HG03571 (cell line): Measurements from ENCODE around the gene PHACTR3.

Experiments used
- ATAC-seq: cut with Tn5 transposase; IDR thresholded peaks from one replicate; pipeline ENCODE4 v1.9.1; 2021; ENCODE audit not compliant: unreplicated experiment

The PHACTR3 gene

GRCh38 chr20:59725476-59726280 is 121.3 kb downstream of the PHACTR3 start:
- no peak for ATAC-seq

GRCh38 chr20:59726281-59726595 is 121.9 kb downstream of the PHACTR3 start:
- ATAC-seq = no peak

GRCh38 chr20:59728722-59729430 is 124.5 kb downstream of the PHACTR3 start:
- ATAC-seq = no peak

GRCh38 chr20:59729506-59729905 is 125.2 kb downstream of the PHACTR3 start:
- no peak for ATAC-seq

GRCh38 chr20:59730722-59731121 is 126.4 kb downstream of the PHACTR3 start:
- no peak for ATAC-seq

- ATAC-seq = no peak
These were observed 127.0 kb downstream of the PHACTR3 start for GRCh38 chr20:59731376-59731775.

- no peak for ATAC-seq
These were observed 129.0 kb downstream of the PHACTR3 start for GRCh38 chr20:59733351-59733750.

GRCh38 chr20:59735486-59735885 is 131.1 kb downstream of the PHACTR3 start:
- ATAC-seq = no peak

- ATAC-seq = no peak
These were observed 131.6 kb downstream of the PHACTR3 start for GRCh38 chr20:59735917-59736316.

- no peak for ATAC-seq
These were observed 132.0 kb downstream of the PHACTR3 start for GRCh38 chr20:59736366-59736765.

GRCh38 chr20:59737073-59737666 is 132.8 kb downstream of the PHACTR3 start:
- no peak for ATAC-seq

- no peak for ATAC-seq
These were observed 133.5 kb downstream of the PHACTR3 start for GRCh38 chr20:59737816-59738215.

- ATAC-seq = no peak
These were observed 134.5 kb downstream of the PHACTR3 start for GRCh38 chr20:59738851-59739250.

GRCh38 chr20:59740621-59741020 is 136.3 kb downstream of the PHACTR3 start:
- no peak for ATAC-seq

GRCh38 chr20:59741073-59741472 is 136.7 kb downstream of the PHACTR3 start:
- ATAC-seq = no peak

- no peak for ATAC-seq
These were observed 138.2 kb downstream of the PHACTR3 start for GRCh38 chr20:59742351-59743095.

- no peak for ATAC-seq
These were observed 139.0 kb downstream of the PHACTR3 start for GRCh38 chr20:59743308-59743707.

- ATAC-seq = no peak
These were observed 139.6 kb downstream of the PHACTR3 start for GRCh38 chr20:59743767-59744485.

- no peak for ATAC-seq
These were observed 140.4 kb downstream of the PHACTR3 start for GRCh38 chr20:59744756-59745155.

- ATAC-seq = no peak
These were observed 140.9 kb downstream of the PHACTR3 start for GRCh38 chr20:59745201-59745600.

- ATAC-seq = no peak
These were observed 141.4 kb downstream of the PHACTR3 start for GRCh38 chr20:59745716-59746115.
